Gastroesophageal sphincter (tissue), 4 donors: Measurements from ENCODE around the gene DAB1. TPM values are rescaled to one million over a fixed set of nuclear protein-coding genes. Genes with fewer than 3 reads are reported as not detected.

Source experiments
- ATAC-seq: fragments of 150-250 bp; one replicate; pipeline ENCODE4 v1.9.1; 2016; ENCODE audit warnings: mild to moderate bottlenecking, moderate library complexity
- H3K27ac ChIP-seq, 4 donors: fragments of 200-600 bp; sonication (generic) in 3 of 4; 1 replicate in 3 of 4; 2 replicates in 1 of 4; pipeline ENCODE4 v1.5.1; 2016 to 2019
- H3K27me3 ChIP-seq: fragments of 200-600 bp; sonication (generic); one replicate; pipeline ENCODE4 v1.5.1; 2019
- H3K36me3 ChIP-seq, 2 donors: fragments of 200-600 bp; sonication (generic); one replicate each; pipeline ENCODE4 v1.5.1; 2019; ENCODE audit warnings: control low read depth in 1 of 2
- H3K4me1 ChIP-seq, 3 donors: fragments of 200-600 bp; sonication (generic); 1 replicate in 2 of 3; 2 replicates in 1 of 3; pipeline ENCODE4 v1.5.1; 2016 to 2019; ENCODE audit warnings: control low read depth in 2 of 3
- H3K4me3 ChIP-seq, 2 donors: fragments of 200-600 bp; sonication (generic); one replicate each; pipeline ENCODE4 v1.5.1; 2019; ENCODE audit warnings: mild to moderate bottlenecking in 1 of 2, moderate library complexity in 1 of 2
- H3K9me3 ChIP-seq, 3 donors: fragments of 200-600 bp; sonication (generic); one replicate each; pipeline ENCODE4 v1.5.1; 2017 to 2019; ENCODE audit warnings: control low read depth in 2 of 3
- CTCF ChIP-seq, 4 experiments: fragments of 200-600 bp in 2 of 4; fragments of 450-650 bp in 2 of 4; sonication (generic) in 1 of 4; IDR thresholded peaks; one replicate each; pipeline ENCODE4 v1.5.1; 2017 to 2019; ENCODE audit warnings: antibody characterized with exemption in 4 of 4, mild to moderate bottlenecking in 2 of 4, moderate library complexity in 2 of 4
- EP300 ChIP-seq: sonication (generic); formaldehyde crosslinking; IDR thresholded peaks from one replicate; pipeline ENCODE4 v1.6.1; 2017; ENCODE audit warnings: antibody characterized with exemption, mild to moderate bottlenecking
- POLR2A ChIP-seq, 2 donors: fragments of 450-650 bp; IDR thresholded peaks; one replicate each; pipeline ENCODE4 v1.6.1; 2017; ENCODE audit warnings: antibody characterized with exemption in 2 of 2, mild to moderate bottlenecking in 2 of 2, moderate library complexity in 1 of 2
- POLR2AphosphoS5 ChIP-seq: sonication (generic); formaldehyde crosslinking; IDR thresholded peaks from one replicate; pipeline ENCODE4 v1.6.1; 2017; ENCODE audit warnings: antibody characterized with exemption
- WGBS, 2 donors: methylation state at CpG; one replicate each; pipeline ENCODE4 v1.1.5; 2018; ENCODE audit warnings: low coverage in 1 of 2; 5-methylcytosine and 5-hydroxymethylcytosine counted together
- total RNA-seq, 4 donors: library from RNA; depleted of rRNA; stranded (reverse); fragments of >200 nt; gene quantifications; one replicate each; pipeline ENCODE4 v1.1.0, GENCODE V29; 2016

Gene DAB1
- total RNA-seq, 4 donors from 2014 or later = 0.47 to 1.6 (median 1.1) TPM

- 86 to 92% methylated on average over 2 of the region's 2 CpGs for WGBS, 2 donors
- Histone ChIP-seq H3K27ac (no peak overlapping the region), H3K36me3 (no peaks in the 10 kb centered on the region), H3K4me3 (no peak overlapping the region), H3K9me3 (no peaks in the 10 kb centered on the region), H3K27me3 (no peaks in the 10 kb centered on the region), H3K4me1 (peaks cover 0 to 15% (median 3%) of the 10 kb centered on the region in 3 donors)
- TF ChIP-seq POLR2AphosphoS5 = no peak
- no peak for TF ChIP-seq POLR2A (IDR thresholded peaks at IDR 0.05)
- TF ChIP-seq EP300 = no peak
- TF ChIP-seq CTCF (IDR thresholded peaks at IDR 0.05) = no peak
- no peak for ATAC-seq
These were observed 17.4 kb downstream of the DAB1 start for GRCh38 chr1:57406428-57406970.

- no peak for TF ChIP-seq POLR2A (IDR thresholded peaks at IDR 0.05)
- TF ChIP-seq EP300 = no peak
- no peak for TF ChIP-seq POLR2AphosphoS5
- TF ChIP-seq CTCF (IDR thresholded peaks at IDR 0.05) = no peak
- Histone ChIP-seq H3K27me3 (no peaks in the 10 kb centered on the region), H3K36me3 (no peaks in the 10 kb centered on the region), H3K9me3 (no peaks in the 10 kb centered on the region), H3K4me1 (peaks cover 0 to 15% (median 3%) of the 10 kb centered on the region in 3 donors), H3K4me3 (no peak overlapping the region), H3K27ac (no peak overlapping the region)
- 61 to 91% methylated on average over 3 of the region's 3 CpGs for WGBS, 2 donors
- no peak for ATAC-seq
These were observed 19.0 kb downstream of the DAB1 start for GRCh38 chr1:57404884-57405283.

GRCh38 chr1:57403201-57403600 lies 20.7 kb downstream of the DAB1 start:
- H3K27ac ChIP-seq = no peak overlapping the region
- H3K27me3 ChIP-seq = no peaks in the 10 kb centered on the region
- H3K4me3 ChIP-seq = no peak overlapping the region
- TF ChIP-seq EP300 (no peak), POLR2A (IDR thresholded peaks at IDR 0.05) (no peak), CTCF (IDR thresholded peaks at IDR 0.05) (no peak)
- ATAC-seq = no peak
- no peaks in the 10 kb centered on the region for H3K36me3 ChIP-seq
- no peaks in the 10 kb centered on the region for H3K9me3 ChIP-seq
- peaks cover 0 to 13% (median under 1%) of the 10 kb centered on the region in 3 donors for H3K4me1 ChIP-seq
- WGBS, 2 donors = no CpG with 5 or more reads among the region's 1 CpG

- no peak for TF ChIP-seq CTCF (IDR thresholded peaks at IDR 0.05)
- no peak for TF ChIP-seq POLR2A (IDR thresholded peaks at IDR 0.05)
- no peak overlapping the region for H3K4me3 ChIP-seq
- no peaks in the 10 kb centered on the region for H3K9me3 ChIP-seq
- WGBS, 2 donors = 100% methylated on average over 1 of the region's 1 CpG
- H3K27me3 ChIP-seq = no peaks in the 10 kb centered on the region
- no peaks in the 10 kb centered on the region for H3K36me3 ChIP-seq
- no peak for ATAC-seq
- peaks cover 0 to 6% (median 0%) of the 10 kb centered on the region in 3 donors for H3K4me1 ChIP-seq
- H3K27ac ChIP-seq = no peak overlapping the region
These were observed 22.2 kb downstream of the DAB1 start for GRCh38 chr1:57401671-57402070.

GRCh38 chr1:57400048-57400447 lies 23.8 kb downstream of the DAB1 start:
- ATAC-seq = no peak
- H3K27ac ChIP-seq = no peak overlapping the region
- no peak for TF ChIP-seq CTCF (IDR thresholded peaks at IDR 0.05)
- TF ChIP-seq POLR2A (IDR thresholded peaks at IDR 0.05) = no peak
- TF ChIP-seq POLR2AphosphoS5 = no peak
- no peak for TF ChIP-seq EP300
- H3K27me3 ChIP-seq = peaks cover 5% of the 10 kb centered on the region
- H3K4me1 ChIP-seq = peaks cover 0 to 6% (median 0%) of the 10 kb centered on the region in 3 donors
- H3K36me3 ChIP-seq = no peaks in the 10 kb centered on the region
- H3K4me3 ChIP-seq = no peak overlapping the region
- no peaks in the 10 kb centered on the region for H3K9me3 ChIP-seq
- 87 to 96% methylated on average over 3 to 5 of the region's 5 CpGs for WGBS, 2 donors
